HUES6 (cell line): ENCODE results near the gene RABL3.
A peak's percentile ranks its signal among the peaks of the same experiment; 100 is the strongest.
"Not testable (repeated sequence)": the region's sequence is repeated elsewhere in the genome, so short reads cannot be mapped to it uniquely, and the experiment has no call there.

Experiments
- H3K27ac ChIP-seq: 2 replicates; pipeline ENCODE4 v1.7.0; 2013; ENCODE audit warnings: low read depth, mild to moderate bottlenecking, low read length, inconsistent platforms
- H3K27me3 ChIP-seq: 2 replicates; pipeline ENCODE4 v1.6.1; 2013; ENCODE audit warnings: low read length; ENCODE audit not compliant: control insufficient read depth, insufficient read depth
- H3K36me3 ChIP-seq: 2 replicates; pipeline ENCODE4 v1.6.1; 2013; ENCODE audit warnings: low read length; ENCODE audit not compliant: control insufficient read depth, insufficient read depth
- H3K4me1 ChIP-seq: 2 replicates; pipeline ENCODE4 v1.6.1; 2013; ENCODE audit warnings: low read length; ENCODE audit not compliant: control insufficient read depth, insufficient read depth
- H3K4me3 ChIP-seq: 2 replicates; pipeline ENCODE4 v1.5.1; 2013; ENCODE audit warnings: low read depth, low read length
- H3K9ac ChIP-seq: one replicate; pipeline ENCODE4 v1.6.1; 2013; ENCODE audit warnings: mild to moderate bottlenecking, low read length
- H3K9me3 ChIP-seq: 2 replicates; pipeline ENCODE4 v1.6.1; 2013; ENCODE audit warnings: low read depth, low read length; ENCODE audit not compliant: control insufficient read depth, insufficient read depth

RABL3 gene, protein sequence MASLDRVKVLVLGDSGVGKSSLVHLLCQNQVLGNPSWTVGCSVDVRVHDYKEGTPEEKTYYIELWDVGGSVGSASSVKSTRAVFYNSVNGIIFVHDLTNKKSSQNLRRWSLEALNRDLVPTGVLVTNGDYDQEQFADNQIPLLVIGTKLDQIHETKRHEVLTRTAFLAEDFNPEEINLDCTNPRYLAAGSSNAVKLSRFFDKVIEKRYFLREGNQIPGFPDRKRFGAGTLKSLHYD

GRCh38 chr3:120742198-120742848 lies at the start of gene RABL3, which contains the start of gene GTF2E1:
RABL3 (minus strand) TSS chr3:120742516; CDS start chr3:120742507, 9 bp downstream.
GTF2E1 (plus strand) TSS chr3:120742744; CDS start chr3:120750553, 7,809 bp downstream.
- H3K4me3 ChIP-seq: peak within 1 kb of the TSS; percentile 80
- peak within 1 kb of the TSS; percentile 92 for H3K9ac ChIP-seq
- peaks cover 15% of the 10 kb centered on the region; the same call in 1 of the 2 replicates for H3K36me3 ChIP-seq
- H3K27ac ChIP-seq: peak within 1 kb of the TSS; percentile 94
- peaks cover 10% of the 10 kb centered on the region; the same call in 1 of the 2 replicates for H3K4me1 ChIP-seq
- peaks cover 15% of the 10 kb centered on the region for H3K9me3 ChIP-seq
- H3K27me3 ChIP-seq: no peaks in the 10 kb centered on the region

GRCh38 chr3:120791913-120792312 lies 49.6 kb upstream of the RABL3 start:
- H3K4me3 ChIP-seq: no peak overlapping the region
- no peak overlapping the region for H3K27ac ChIP-seq
- peaks cover 23% of the 10 kb centered on the region for H3K4me1 ChIP-seq
- H3K36me3 ChIP-seq: no peaks in the 10 kb centered on the region
- no peaks in the 10 kb centered on the region for H3K9me3 ChIP-seq
- H3K27me3 ChIP-seq: no peaks in the 10 kb centered on the region
- no peak overlapping the region for H3K9ac ChIP-seq

DNA sequence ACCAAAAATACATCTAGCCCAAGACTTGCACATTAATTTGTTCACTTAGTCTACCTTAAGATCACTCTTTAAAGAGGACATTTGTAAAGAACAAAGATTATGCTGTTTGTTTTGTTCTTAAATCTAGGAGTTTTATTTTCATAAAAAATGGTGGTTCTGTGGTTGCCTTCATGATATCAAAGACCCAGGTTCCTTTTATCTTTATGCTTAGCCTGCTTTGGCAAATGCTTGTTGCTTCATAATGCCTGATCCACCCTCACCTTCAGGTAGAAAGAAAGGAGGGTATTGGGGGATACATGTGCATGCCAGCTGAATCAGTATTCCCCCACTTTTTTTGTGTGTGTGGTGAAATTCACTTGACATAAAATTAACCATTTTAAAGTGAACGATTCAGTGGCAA lies 48.7 kb upstream of the RABL3 start:
- Histone ChIP-seq H3K36me3 (no peaks in the 10 kb centered on the region), H3K9ac (no peak overlapping the region), H3K27ac (no peak overlapping the region), H3K27me3 (no peaks in the 10 kb centered on the region), H3K4me3 (no peak overlapping the region), H3K9me3 (no peaks in the 10 kb centered on the region), H3K4me1 (peaks cover 20% of the 10 kb centered on the region)

DNA sequence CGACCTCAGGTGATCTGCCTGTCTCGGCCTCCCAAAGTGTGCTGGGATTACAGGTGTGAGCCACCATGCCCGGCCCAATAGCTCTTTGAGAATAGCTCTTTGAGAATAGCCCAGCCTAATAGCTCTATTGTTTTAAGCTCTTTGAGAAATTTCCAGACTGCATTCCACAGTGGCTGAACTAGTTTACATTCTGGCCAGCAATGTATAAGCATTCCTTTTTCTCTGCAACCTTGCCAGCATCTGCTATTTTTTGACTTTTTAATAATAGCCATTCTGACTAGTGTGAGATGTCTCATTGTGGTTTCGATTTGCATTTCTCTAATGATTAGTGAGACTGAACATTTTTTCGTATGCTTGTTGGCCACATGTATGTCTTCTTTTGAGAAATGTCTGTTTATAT lies 43.5 kb upstream of the RABL3 start:
- not testable (repeated sequence) for H3K9me3 ChIP-seq, H3K4me3 ChIP-seq, H3K9ac ChIP-seq, H3K4me1 ChIP-seq, H3K27me3 ChIP-seq, H3K27ac ChIP-seq
- H3K36me3 ChIP-seq: peaks cover 15% of the 10 kb centered on the region

GRCh38 chr3:120780977-120781376 lies 38.7 kb upstream of the RABL3 start:
- Histone ChIP-seq H3K36me3 (peaks cover 40% of the 10 kb centered on the region), H3K4me3 (no peak overlapping the region), H3K9me3 (no peaks in the 10 kb centered on the region), H3K9ac (no peak overlapping the region), H3K27ac (no peak overlapping the region), H3K4me1 (no peaks in the 10 kb centered on the region), H3K27me3 (no peaks in the 10 kb centered on the region)

DNA sequence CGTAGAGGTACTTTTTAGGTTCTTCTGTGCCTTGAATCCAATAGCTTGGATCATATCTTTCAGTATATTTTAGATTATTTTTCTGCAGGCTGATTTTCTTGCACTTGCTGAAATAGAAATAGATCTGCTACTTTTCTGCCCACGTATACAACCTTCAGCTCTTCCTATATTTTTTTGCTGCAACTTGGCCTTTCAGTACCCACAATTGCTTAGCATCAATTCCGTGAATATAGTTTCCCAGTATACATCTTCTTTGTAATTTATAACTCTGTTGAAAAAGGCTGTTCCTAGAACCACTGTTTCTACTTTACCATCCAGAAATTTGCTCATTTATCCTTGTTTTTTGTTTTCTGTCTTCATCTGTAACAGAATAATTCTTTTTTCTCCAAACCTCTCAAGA lies 36.5 kb upstream of the RABL3 start:
- Histone ChIP-seq H3K36me3 (peaks cover 56% of the 10 kb centered on the region), H3K27ac (no peak overlapping the region), H3K9ac (no peak overlapping the region), H3K4me1 (no peaks in the 10 kb centered on the region), H3K9me3 (no peaks in the 10 kb centered on the region), H3K27me3 (no peaks in the 10 kb centered on the region), H3K4me3 (no peak overlapping the region)

- H3K36me3 ChIP-seq: peaks cover 60% of the 10 kb centered on the region
- no peak overlapping the region for H3K4me3 ChIP-seq
- H3K9me3 ChIP-seq: no peaks in the 10 kb centered on the region
- H3K4me1 ChIP-seq: peaks cover 8% of the 10 kb centered on the region
- no peak overlapping the region for H3K9ac ChIP-seq
- no peak overlapping the region for H3K27ac ChIP-seq
- H3K27me3 ChIP-seq: no peaks in the 10 kb centered on the region
Measured at GRCh38 chr3:120775411-120775810, 33.1 kb upstream of the RABL3 start.

- no peaks in the 10 kb centered on the region for H3K9me3 ChIP-seq
- no peak overlapping the region for H3K9ac ChIP-seq
- no peak overlapping the region for H3K4me3 ChIP-seq
- no peaks in the 10 kb centered on the region for H3K27me3 ChIP-seq
- no peak overlapping the region for H3K27ac ChIP-seq
- peaks cover 50% of the 10 kb centered on the region for H3K36me3 ChIP-seq
- H3K4me1 ChIP-seq: peaks cover 8% of the 10 kb centered on the region
Measured at GRCh38 chr3:120773932-120774331, 31.6 kb upstream of the RABL3 start.

- Histone ChIP-seq H3K27me3 (no peaks in the 10 kb centered on the region), H3K9ac (no peak overlapping the region), H3K9me3 (no peaks in the 10 kb centered on the region), H3K36me3 (peaks cover 46% of the 10 kb centered on the region), H3K4me1 (peaks cover 8% of the 10 kb centered on the region), H3K27ac (no peak overlapping the region), H3K4me3 (no peak overlapping the region)
Measured at GRCh38 chr3:120772081-120772480, 29.8 kb upstream of the RABL3 start.

DNA sequence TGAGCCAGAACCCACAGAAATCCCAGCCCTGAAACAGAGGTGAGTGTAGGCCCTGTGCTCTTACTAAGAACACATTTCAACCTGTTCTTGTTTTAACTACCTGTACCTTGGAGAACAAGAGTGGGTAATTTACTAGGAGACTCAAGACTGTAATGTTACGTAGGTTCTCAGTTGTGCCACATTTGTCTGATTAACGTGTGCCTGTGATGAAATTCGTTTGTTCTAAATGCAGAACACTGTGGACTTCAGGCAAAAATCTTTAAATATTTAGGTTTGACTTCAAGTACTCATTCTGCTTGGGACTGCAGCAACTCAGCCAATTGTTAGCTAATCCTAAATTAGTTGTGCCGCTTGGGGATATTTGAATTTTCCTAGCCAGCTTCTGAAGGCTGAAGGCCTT lies 28.6 kb upstream of the RABL3 start:
- peaks cover 35% of the 10 kb centered on the region for H3K36me3 ChIP-seq
- H3K27me3 ChIP-seq: no peaks in the 10 kb centered on the region
- no peak overlapping the region for H3K9ac ChIP-seq
- H3K27ac ChIP-seq: 0 out of 2 replicates have a peak overlapping the region, but pooled peaks have one; percentile 15
- H3K4me1 ChIP-seq: peaks cover 8% of the 10 kb centered on the region
- H3K4me3 ChIP-seq: no peak overlapping the region
- no peaks in the 10 kb centered on the region for H3K9me3 ChIP-seq

- H3K36me3 ChIP-seq: peaks cover 24% of the 10 kb centered on the region
- no peaks in the 10 kb centered on the region for H3K27me3 ChIP-seq
- no peak overlapping the region for H3K27ac ChIP-seq
- H3K9ac ChIP-seq: no peak overlapping the region
- no peaks in the 10 kb centered on the region for H3K9me3 ChIP-seq
- no peak overlapping the region for H3K4me3 ChIP-seq
- peaks cover 10% of the 10 kb centered on the region for H3K4me1 ChIP-seq
Measured at GRCh38 chr3:120769436-120769835, 27.1 kb upstream of the RABL3 start.
